K562 (cell line): ENCODE results near the gene ZRANB3.

ENCODE experiments used
- NR2C2 ChIP-seq, 2 experiments: fragments of 200-800 bp in 1 of 2; sonication (Bioruptor generic) in 1 of 2; sonication (generic) in 1 of 2; formaldehyde crosslinking in 1 of 2; IDR thresholded peaks; 2 replicates each; pipeline versions ENCODE4 v1.6.1 to v1.8.0; 2016 to 2022; ENCODE audit warnings: mild to moderate bottlenecking in 1 of 2, missing compliant biosample characterization in 1 of 2, missing genetic modification characterization in 1 of 2, missing genetic modification reagents in 1 of 2
- SIX5 ChIP-seq, 2 experiments: IDR thresholded peaks; 2 replicates each; pipeline ENCODE4 v1.6.1; 2011; ENCODE audit warnings: low read length in 2 of 2, borderline replicate concordance in 1 of 2, low read depth in 1 of 2, mild to moderate bottlenecking in 1 of 2, moderate library complexity in 1 of 2; ENCODE audit not compliant: insufficient read depth in 1 of 2

DNA sequence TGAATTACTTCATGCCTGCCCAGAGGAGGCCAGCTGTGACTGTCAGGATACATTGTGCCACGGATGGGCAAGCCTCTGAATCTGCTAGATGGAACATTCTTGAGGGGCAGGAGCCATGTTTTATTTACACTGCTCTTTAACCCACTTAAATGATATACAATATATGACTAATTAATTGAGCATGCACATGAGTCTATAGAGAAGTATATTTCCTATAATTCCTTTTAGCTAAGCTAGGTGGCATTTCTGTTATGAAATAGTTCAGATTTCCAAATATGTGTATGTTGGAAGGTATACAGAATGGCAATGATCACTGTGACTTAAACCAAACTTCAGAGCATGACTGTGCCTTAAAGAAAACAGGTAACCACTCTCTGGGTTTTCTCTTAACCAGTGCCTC, 347.2 kb downstream of the ZRANB3 start:
- no peak for TF ChIP-seq NR2C2 (CRISPR knock-in tag; IDR thresholded peaks at IDR 0.05)
- TF ChIP-seq NR2C2 (tag; IDR thresholded peaks at IDR 0.05): no peak
- TF ChIP-seq SIX5 (IDR thresholded peaks at IDR 0.05; ENCODE audit: borderline replicate concordance in 1 of 2, insufficient read depth in 1 of 2, low read depth in 1 of 2, low read length in 2 of 2): no peak
